B cell (primary cell): ENCODE data around the gene TRIP10. TPM values are rescaled to one million over a fixed set of nuclear protein-coding genes. Genes with fewer than 3 reads are reported as not detected.
"Not testable (repeated sequence)": the region's sequence is repeated elsewhere in the genome, so short reads cannot be mapped to it uniquely, and the experiment has no call there.

ENCODE experiments used
- ATAC-seq: fragments of 200-7000 bp; cut with Tn5 transposase; one replicate; pipeline ENCODE4 v1.10.0; 2021; ENCODE audit warnings: low read depth, mild to moderate bottlenecking, moderate number of reproducible peaks, moderate library complexity
- CTCF ChIA-PET: fragments of 350-600 bp; sonication (Branson Sonifier 250); formaldehyde crosslinking; loops from one replicate; lab custom pipeline; 2021; ENCODE audit warnings: antibody characterized with exemption, inconsistent platforms; lab: Charles Lee
- POLR2A ChIA-PET: fragments of 350-600 bp; sonication (Branson Sonifier 250); formaldehyde crosslinking; loops from one replicate; lab custom pipeline; 2021; ENCODE audit warnings: antibody characterized with exemption; lab: Charles Lee
- DNase-seq: peaks from one replicate; pipeline ENCODE4 v3.0.0; 2013
- H2AFZ ChIP-seq: 2 replicates; pipeline ENCODE4 v1.6.1; 2012; ENCODE audit warnings: mild to moderate bottlenecking, low read depth, low read length; ENCODE audit not compliant: insufficient read depth, poor library complexity, severe bottlenecking
- H3K27ac ChIP-seq, 2 donors: 1 replicate in 1 of 2; 2 replicates in 1 of 2; pipeline ENCODE4 v1.5.1; 2012 to 2013; ENCODE audit warnings: low read length in 2 of 2, mild to moderate bottlenecking in 2 of 2, moderate library complexity in 1 of 2
- H3K27me3 ChIP-seq, 4 experiments: fragments of 200-600 bp in 1 of 4; sonication (generic) in 1 of 4; replicated peaks in 1 of 4; 1 replicate in 2 of 4; 2 replicates in 2 of 4; pipeline versions ENCODE4 v1.6.1 to v1.7.0; 2013 to 2016; ENCODE audit warnings: low read length in 3 of 4, mild to moderate bottlenecking in 2 of 4, mixed read lengths in 1 of 4, moderate library complexity in 1 of 4; ENCODE audit not compliant: insufficient read depth in 4 of 4, control insufficient read depth in 3 of 4; ENCODE audit errors: control extremely low read depth in 1 of 4
- H3K36me3 ChIP-seq, 2 experiments: replicated peaks in 1 of 2; 1 replicate in 1 of 2; 2 replicates in 1 of 2; pipeline versions ENCODE4 v1.6.1 to v1.7.1; 2013; ENCODE audit warnings: low read length in 1 of 2; ENCODE audit not compliant: insufficient read depth in 2 of 2, control insufficient read depth in 1 of 2; ENCODE audit errors: control extremely low read depth in 1 of 2, extremely low read depth in 1 of 2
- H3K4me1 ChIP-seq, 2 donors: fragments of 200-600 bp in 1 of 2; sonication (generic) in 1 of 2; 1 replicate in 1 of 2; 2 replicates in 1 of 2; pipeline versions ENCODE4 v1.5.1 to v1.6.1; 2013 to 2017; ENCODE audit warnings: low read length in 2 of 2; ENCODE audit not compliant: control insufficient read depth in 2 of 2, insufficient read depth in 2 of 2
- H3K4me2 ChIP-seq: replicated peaks from 2 replicates; pipeline ENCODE3; 2012; ENCODE audit warnings: mild to moderate bottlenecking, low read depth, low read length; ENCODE audit not compliant: poor library complexity, severe bottlenecking
- H3K4me3 ChIP-seq, 5 experiments: fragments of 200-600 bp in 1 of 5; sonication (generic) in 1 of 5; 1 replicate in 3 of 5; 2 replicates in 2 of 5; pipeline versions ENCODE4 v1.5.1 to v1.7.0; 2011 to 2016; ENCODE audit warnings: low read length in 4 of 5, mild to moderate bottlenecking in 4 of 5, low read depth in 2 of 5, control low read depth in 1 of 5, moderate library complexity in 1 of 5; ENCODE audit not compliant: insufficient read depth in 1 of 5; ENCODE audit errors: control extremely low read depth in 1 of 5, extremely low read depth in 1 of 5
- H3K79me2 ChIP-seq: fragments of 200-600 bp; sonication (generic); one replicate; pipeline ENCODE4 v1.6.0; 2016; ENCODE audit warnings: low read length; ENCODE audit not compliant: control insufficient read depth, insufficient read depth
- H3K9ac ChIP-seq: fragments of 200-600 bp; sonication (generic); 2 replicates; pipeline ENCODE4 v1.6.1; 2017; ENCODE audit warnings: mild to moderate bottlenecking, low read length, moderate library complexity
- H3K9me3 ChIP-seq, 3 donors: one replicate each; pipeline versions ENCODE4 v1.6.1 to v1.7.1; 2013; ENCODE audit warnings: low read length in 2 of 3; ENCODE audit not compliant: control insufficient read depth in 2 of 3, insufficient read depth in 1 of 3; ENCODE audit errors: control extremely low read depth in 1 of 3
- H4K20me1 ChIP-seq: 2 replicates; pipeline ENCODE4 v1.6.0; 2012; ENCODE audit warnings: mild to moderate bottlenecking, low read length; ENCODE audit not compliant: insufficient read depth, control insufficient read depth, poor library complexity, severe bottlenecking
- H3K27ac Mint-ChIP-seq: one replicate; pipeline ENCODE4 v1.8.0; 2021; ENCODE audit warnings: mixed read lengths
- H3K27me3 Mint-ChIP-seq: one replicate; pipeline ENCODE4 v1.8.0; 2021; ENCODE audit warnings: mixed read lengths
- H3K4me1 Mint-ChIP-seq: one replicate; pipeline ENCODE4 v1.8.0; 2021; ENCODE audit warnings: mixed read lengths
- H3K4me3 Mint-ChIP-seq: one replicate; pipeline ENCODE4 v1.8.0; 2021; ENCODE audit warnings: mixed read lengths
- H3K9me3 Mint-ChIP-seq: one replicate; pipeline ENCODE4 v1.8.0; 2022; ENCODE audit warnings: mixed read lengths; ENCODE audit not compliant: insufficient read depth
- EZH2 ChIP-seq: IDR thresholded peaks from 2 replicates; pipeline ENCODE4 v1.6.1; 2012; ENCODE audit warnings: borderline replicate concordance, low read depth, mild to moderate bottlenecking, moderate library complexity, low read length; ENCODE audit not compliant: insufficient read depth, poor library complexity, severe bottlenecking
- WGBS: methylation state at CpG from one replicate; pipeline ENCODE4 v1.1.5; 2013; ENCODE audit warnings: missing lambda C conversion rate; ENCODE audit not compliant: insufficient coverage; 5-methylcytosine and 5-hydroxymethylcytosine counted together
- intact Hi-C: fragments of 100-400 bp; cut with micrococcal nuclease; formaldehyde crosslinking; loops from one replicate; pipeline ENCODE4 v1.10.0; 2022
- polyA plus RNA-seq: library from polyadenylated mRNA; depleted of rRNA; stranded (reverse); fragments of >200 nt; gene quantifications from 2 replicates; pipeline ENCODE4 v1.2.3, GENCODE V29; 2012
- total RNA-seq, 2 donors: library from RNA; stranded (reverse); fragments of 120-200 nt in 1 of 2; gene quantifications; 1 replicate in 1 of 2; 2 replicates in 1 of 2; pipeline versions ENCODE4 v1.2.3 to v1.2.4, GENCODE V29; 2013 to 2022
- TF ChIP-seq, protein P1 (sequence below): fragments of 200-600 bp; IDR thresholded peaks from one replicate; pipeline ENCODE4 v1.8.0; 2022; ENCODE audit warnings: antibody characterized with exemption, mild to moderate bottlenecking

Gene TRIP10
- total and polyA plus RNA-seq, 2 donors (not counting 1 experiment from before 2014, with no cell fraction given) = 5.9 to 42.7 TPM

DNA sequence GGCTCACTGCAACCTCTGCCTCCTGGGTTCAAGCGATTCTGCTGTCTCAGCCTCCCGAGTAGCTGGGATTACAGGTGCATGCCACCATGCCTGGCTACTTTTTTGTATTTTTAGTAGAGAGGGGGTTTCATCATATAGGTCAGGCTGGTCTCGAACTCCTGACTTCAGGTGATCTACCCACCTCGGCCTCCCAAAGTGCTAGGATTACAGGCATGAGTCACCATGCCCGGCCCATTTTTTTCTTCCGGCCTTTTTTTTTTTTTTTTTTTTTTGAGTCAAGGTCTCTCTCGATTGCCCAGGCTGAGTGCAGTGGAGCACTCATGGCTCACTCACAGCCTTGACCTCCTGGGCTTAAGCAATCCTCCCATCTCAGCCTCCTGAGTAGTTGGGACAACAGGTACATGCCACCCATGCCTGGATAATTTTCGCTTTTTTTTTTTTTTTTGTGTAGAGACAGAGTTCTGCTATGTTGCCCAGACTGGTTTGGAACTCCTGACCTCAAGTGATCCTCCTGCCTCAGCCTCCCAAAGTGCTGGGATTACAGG is 22.8 kb downstream of the TRIP10 start:
- H3K9me3 ChIP-seq, H3K27ac Mint-ChIP-seq, H3K4me3 ChIP-seq, H3K27ac ChIP-seq, H3K27me3 Mint-ChIP-seq, H3K27me3 ChIP-seq, ATAC-seq, intact Hi-C loops, H3K4me3 Mint-ChIP-seq, H2AFZ ChIP-seq, H3K9ac ChIP-seq, H3K4me2 ChIP-seq, H3K9me3 Mint-ChIP-seq, DNase-seq: not testable (repeated sequence)
- Histone ChIP-seq H3K36me3 (peaks cover 2 to 27% of the 10 kb centered on the region in 2 experiments), H3K4me1 (peaks cover 16 to 27% of the 10 kb centered on the region in 2 donors), H4K20me1 (peaks cover 28% of the 10 kb centered on the region), H3K79me2 (peaks cover 75% of the 10 kb centered on the region)
- 97% methylated on average over 5 of the region's 8 CpGs for WGBS
- POLR2A ChIA-PET = interaction anchor here (1.4 kb wide), 1 partner anchor 40 kb away, joined by 3 read pairs; no protein-coding TSS in a partner anchor
- CTCF ChIA-PET = interaction anchor here (1.4 kb wide), 1 partner anchor 10 kb away, joined by 6 read pairs; the partner anchor contains the start of gene VAV1
- peaks cover 26% of the 10 kb centered on the region for H3K4me1 Mint-ChIP-seq

GRCh38 chr19:6765738-6766356 is 26.4 kb downstream of the TRIP10 start:
- H2AFZ ChIP-seq = no peak overlapping the region
- WGBS = 50% methylated on average over 7 of the region's 8 CpGs
- peaks cover 23% of the 10 kb centered on the region for H4K20me1 ChIP-seq
- ChIA-PET CTCF (interaction anchor here (0.9 kb wide), 1 partner anchor 36 kb away, joined by 3 read pairs; no protein-coding TSS in a partner anchor), POLR2A (interaction anchor here (1.2 kb wide), 1 partner anchor 28 kb away, joined by 4 read pairs; the partner anchor contains the start of gene GPR108)
- intact Hi-C loops = no loop called here
- ATAC-seq = no peak
- no peaks in the 10 kb centered on the region for H3K9me3 ChIP-seq
- no peaks in the 10 kb centered on the region for H3K9me3 Mint-ChIP-seq
- peaks cover 21 to 39% of the 10 kb centered on the region in 2 donors for H3K4me1 ChIP-seq
- H3K36me3 ChIP-seq = peaks cover 0 to 12% of the 10 kb centered on the region in 2 experiments
- H3K4me3 Mint-ChIP-seq = peak overlapping the region; percentile 93
- peak overlapping the region in 3 of 5 experiments; percentile 68 to 81 (median 77) for H3K4me3 ChIP-seq
- peaks cover 39% of the 10 kb centered on the region for H3K4me1 Mint-ChIP-seq
- H3K27me3 ChIP-seq = no peaks in the 10 kb centered on the region
- peak overlapping the region; percentile 77 for H3K9ac ChIP-seq
- H3K4me2 ChIP-seq = peak overlapping the region; percentile 82
- peak; percentile 31 for DNase-seq
- TF ChIP-seq EZH2 = no peak
- TF ChIP-seq, protein P1, sequence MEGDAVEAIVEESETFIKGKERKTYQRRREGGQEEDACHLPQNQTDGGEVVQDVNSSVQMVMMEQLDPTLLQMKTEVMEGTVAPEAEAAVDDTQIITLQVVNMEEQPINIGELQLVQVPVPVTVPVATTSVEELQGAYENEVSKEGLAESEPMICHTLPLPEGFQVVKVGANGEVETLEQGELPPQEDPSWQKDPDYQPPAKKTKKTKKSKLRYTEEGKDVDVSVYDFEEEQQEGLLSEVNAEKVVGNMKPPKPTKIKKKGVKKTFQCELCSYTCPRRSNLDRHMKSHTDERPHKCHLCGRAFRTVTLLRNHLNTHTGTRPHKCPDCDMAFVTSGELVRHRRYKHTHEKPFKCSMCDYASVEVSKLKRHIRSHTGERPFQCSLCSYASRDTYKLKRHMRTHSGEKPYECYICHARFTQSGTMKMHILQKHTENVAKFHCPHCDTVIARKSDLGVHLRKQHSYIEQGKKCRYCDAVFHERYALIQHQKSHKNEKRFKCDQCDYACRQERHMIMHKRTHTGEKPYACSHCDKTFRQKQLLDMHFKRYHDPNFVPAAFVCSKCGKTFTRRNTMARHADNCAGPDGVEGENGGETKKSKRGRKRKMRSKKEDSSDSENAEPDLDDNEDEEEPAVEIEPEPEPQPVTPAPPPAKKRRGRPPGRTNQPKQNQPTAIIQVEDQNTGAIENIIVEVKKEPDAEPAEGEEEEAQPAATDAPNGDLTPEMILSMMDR = no peak
- H3K79me2 ChIP-seq = peaks cover 58% of the 10 kb centered on the region
- peak overlapping the region; percentile 89 to 96 for H3K27ac ChIP-seq
- H3K27ac Mint-ChIP-seq = peak overlapping the region; percentile 95
- no peaks in the 10 kb centered on the region for H3K27me3 Mint-ChIP-seq
